22Rv1 (cell line): ENCODE measurements around the gene BEST4.

Experiments
- CTCF ChIP-seq: fragments of 450-650 bp; IDR thresholded peaks from 2 replicates; pipeline ENCODE4 v1.5.1; 2017; ENCODE audit warnings: mild to moderate bottlenecking
- ZFX ChIP-seq: fragments of 450-650 bp; IDR thresholded peaks from 2 replicates; pipeline ENCODE4 v1.6.1; 2017; ENCODE audit warnings: antibody characterized with exemption, borderline replicate concordance

DNA sequence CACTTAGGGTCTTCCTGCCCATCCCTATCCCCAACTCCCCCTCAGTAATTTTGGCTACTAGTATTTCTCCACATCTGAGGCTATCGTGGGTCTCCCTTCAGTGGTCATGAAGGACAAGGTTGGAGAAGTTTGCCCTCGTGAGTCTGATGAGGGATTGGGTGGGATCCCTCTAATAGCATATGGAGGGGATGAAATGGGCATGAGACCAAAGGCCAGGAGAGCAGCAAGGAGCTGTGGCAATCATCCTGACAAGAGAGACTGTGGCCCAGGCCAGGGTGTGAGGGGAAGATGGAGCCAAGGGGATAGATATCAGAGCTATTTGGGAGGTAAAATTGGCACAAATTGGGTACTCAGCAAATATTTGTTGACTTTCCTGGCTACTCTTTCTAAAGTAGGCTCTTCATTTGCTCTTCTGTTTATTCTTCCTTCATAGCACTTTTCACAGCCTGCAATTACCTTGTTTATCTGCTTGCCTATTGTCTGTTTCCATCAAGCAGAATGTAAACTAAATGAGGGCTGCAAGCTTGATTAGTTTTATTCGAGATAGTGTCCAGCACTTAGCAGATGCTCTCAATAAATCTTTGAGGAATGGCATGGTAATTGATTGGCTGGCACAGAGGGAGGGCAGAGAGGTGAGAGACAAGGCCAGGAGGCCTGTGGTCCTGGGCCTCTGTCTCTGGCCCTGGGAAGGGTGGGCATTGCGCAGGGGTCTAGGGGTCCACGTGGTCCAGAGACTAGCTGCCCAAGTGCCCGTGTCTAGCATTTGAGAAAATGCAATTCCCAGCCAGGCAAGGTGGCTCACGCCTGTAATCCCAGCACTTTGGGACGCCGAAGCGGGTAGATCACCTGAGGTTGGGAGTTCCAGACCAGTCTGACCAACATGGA, 10.8 kb upstream of the BEST4 start:
- TF ChIP-seq CTCF (no peak), ZFX (no peak)
